Activated CD4-positive, alpha-beta T cell treated with anti-CD3 and anti-CD28 coated beads for 24 hours (primary cell): ENCODE results near the gene ABCA12.

ENCODE experiments used
- DNase-seq, 2 donors: peaks; one replicate each; pipeline ENCODE4 v3.0.0-alpha.2; 2020; ENCODE audit warnings: low read depth in 2 of 2

Gene ABCA12

GRCh38 chr2:215120401-215120800, 18.0 kb downstream of the ABCA12 start:
- DNase-seq = no peak

- DNase-seq = no peak
Measured at GRCh38 chr2:215119847-215120246, 18.6 kb downstream of the ABCA12 start.

GRCh38 chr2:215110918-215111317, 27.5 kb downstream of the ABCA12 start:
- DNase-seq = no peak

GRCh38 chr2:215107216-215108056, 31.0 kb downstream of the ABCA12 start:
- DNase-seq = no peak

GRCh38 chr2:215105607-215106354, 32.6 kb downstream of the ABCA12 start:
- DNase-seq = no peak

GRCh38 chr2:215104226-215104625, 34.2 kb downstream of the ABCA12 start:
- no peak for DNase-seq

- no peak for DNase-seq
Measured at GRCh38 chr2:215098875-215099274, 39.6 kb downstream of the ABCA12 start.

GRCh38 chr2:215084080-215084479, 54.3 kb downstream of the ABCA12 start:
- DNase-seq = no peak

- DNase-seq = no peak
Measured at GRCh38 chr2:215083146-215083545, 55.3 kb downstream of the ABCA12 start.

- no peak for DNase-seq
Measured at GRCh38 chr2:215082446-215082845, 56.0 kb downstream of the ABCA12 start.

GRCh38 chr2:215080545-215080944, 57.9 kb downstream of the ABCA12 start:
- no peak for DNase-seq

- DNase-seq = no peak
Measured at GRCh38 chr2:215071676-215072075, 66.8 kb downstream of the ABCA12 start.

- DNase-seq = no peak
Measured at GRCh38 chr2:215068399-215068798, 70.0 kb downstream of the ABCA12 start.

GRCh38 chr2:215066124-215066523, 72.3 kb downstream of the ABCA12 start:
- DNase-seq = no peak

- no peak for DNase-seq
Measured at GRCh38 chr2:215063526-215063925, 74.9 kb downstream of the ABCA12 start.

GRCh38 chr2:215060861-215061536, 77.4 kb downstream of the ABCA12 start:
- no peak for DNase-seq

- no peak for DNase-seq
Measured at GRCh38 chr2:215059724-215060123, 78.7 kb downstream of the ABCA12 start.

GRCh38 chr2:215055891-215056290, 82.5 kb downstream of the ABCA12 start:
- no peak for DNase-seq

GRCh38 chr2:215052810-215053209, 85.6 kb downstream of the ABCA12 start:
- DNase-seq = no peak

GRCh38 chr2:215052404-215052803, 86.0 kb downstream of the ABCA12 start:
- DNase-seq = no peak

GRCh38 chr2:215049341-215049740, 89.1 kb downstream of the ABCA12 start:
- DNase-seq = no peak

- DNase-seq = no peak
Measured at GRCh38 chr2:215038421-215038820, 100.0 kb downstream of the ABCA12 start.

GRCh38 chr2:215036314-215036713, 102.1 kb downstream of the ABCA12 start:
- no peak for DNase-seq
